Activated T-helper 2 cell treated with anti-CD3 and anti-CD28 coated beads, Interferon-gamma antibody, Interleukin-2, Interleukin-4, amounts not matched to agents 10 μg/mL and 5 μg/mL and 100 μg/mL, durations not matched to agents 14 hours and 24 hours and 36 hours (primary cell): ENCODE data around the gene HIF1AN. TPM values are rescaled to one million over a fixed set of nuclear protein-coding genes. Genes with fewer than 3 reads are reported as not detected.
A peak's percentile ranks its signal among the peaks of the same experiment; 100 is the strongest.

Experiments used
- DNase-seq: peaks from one replicate; pipeline ENCODE4 v3.0.0; 2021; ENCODE audit warnings: low spot score
- H3K27ac Mint-ChIP-seq: one replicate; pipeline ENCODE4 v1.8.0; 2021; ENCODE audit warnings: mixed read lengths
- H3K27me3 Mint-ChIP-seq: one replicate; pipeline ENCODE4 v1.8.0; 2021; ENCODE audit warnings: low read depth, mixed read lengths
- H3K36me3 Mint-ChIP-seq: one replicate; pipeline ENCODE4 v1.8.0; 2021; ENCODE audit warnings: low read depth, mixed read lengths
- H3K4me1 Mint-ChIP-seq: one replicate; pipeline ENCODE4 v1.8.0; 2021; ENCODE audit warnings: low read depth, mixed read lengths
- H3K4me3 Mint-ChIP-seq: one replicate; pipeline ENCODE4 v1.8.0; 2021; ENCODE audit warnings: low read depth, mild to moderate bottlenecking, moderate library complexity, mixed read lengths
- H3K9me3 Mint-ChIP-seq: one replicate; pipeline ENCODE4 v1.8.0; 2021; ENCODE audit warnings: mixed read lengths
- intact Hi-C: fragments of 100-400 bp; cut with micrococcal nuclease; formaldehyde crosslinking; loops from one replicate; pipeline ENCODE4 v1.15.1; 2023
- total RNA-seq: library from RNA; stranded (reverse); gene quantifications from 2 replicates; pipeline ENCODE4 v1.2.3, GENCODE V29; 2022

HIF1AN gene
- total RNA-seq, 1 donor from 2014 or later = 46.7 TPM

- Mint-ChIP-seq H3K4me3 (no peak overlapping the region), H3K4me1 (peaks cover 22% of the 10 kb centered on the region)
These were observed 11.5 kb upstream of the HIF1AN start for GRCh38 chr10:100524206-100524605.

GRCh38 chr10:100524638-100525037 lies 11.1 kb upstream of the HIF1AN start:
- Mint-ChIP-seq H3K4me1 (peaks cover 22% of the 10 kb centered on the region), H3K4me3 (no peak overlapping the region), H3K9me3 (no peaks in the 10 kb centered on the region), H3K27me3 (no peaks in the 10 kb centered on the region), H3K27ac (no peak overlapping the region), H3K36me3 (peaks cover 68% of the 10 kb centered on the region)
- DNase-seq = no peak
- intact Hi-C loops = loop anchor here (5.0 kb wide), 2 partner anchors 152 to 237 kb away; partner anchors contain the start of gene BLOC1S2

More at GRCh38 chr10:100524206-100524605, 11.5 kb upstream of the HIF1AN start:
- Mint-ChIP-seq H3K9me3 (no peaks in the 10 kb centered on the region), H3K27ac (no peak overlapping the region), H3K27me3 (no peaks in the 10 kb centered on the region), H3K36me3 (peaks cover 66% of the 10 kb centered on the region)
- no peak for DNase-seq
- intact Hi-C loops = no loop called here

GRCh38 chr10:100528123-100528886 lies 7.4 kb upstream of the HIF1AN start:
- DNase-seq = no peak
- peak overlapping the region; percentile 95 for H3K27ac Mint-ChIP-seq
- H3K27me3 Mint-ChIP-seq = no peaks in the 10 kb centered on the region
- H3K4me1 Mint-ChIP-seq = peaks cover 24% of the 10 kb centered on the region
- H3K9me3 Mint-ChIP-seq = no peaks in the 10 kb centered on the region
- peaks cover 54% of the 10 kb centered on the region for H3K36me3 Mint-ChIP-seq
- intact Hi-C loops = loop anchor here (1.0 to 5.0 kb wide), 4 partner anchors 10 to 241 kb away; partner anchors contain the start of gene BLOC1S2
- peak overlapping the region; percentile 89 for H3K4me3 Mint-ChIP-seq

GRCh38 chr10:100528921-100529474 lies 6.7 kb upstream of the HIF1AN start:
- DNase-seq = no peak
- Mint-ChIP-seq H3K9me3 (no peaks in the 10 kb centered on the region), H3K27me3 (no peaks in the 10 kb centered on the region), H3K4me1 (peaks cover 21% of the 10 kb centered on the region), H3K27ac (peak overlapping the region; percentile 95), H3K36me3 (peaks cover 48% of the 10 kb centered on the region), H3K4me3 (peak overlapping the region; percentile 89)
- intact Hi-C loops = loop anchor here (1.0 to 5.0 kb wide), 4 partner anchors 11 to 242 kb away; partner anchors contain the start of gene BLOC1S2

- peaks cover 22% of the 10 kb centered on the region for H3K4me1 Mint-ChIP-seq
These were observed 6.1 kb upstream of the HIF1AN start, which contains the start of gene NDUFB8 for GRCh38 chr10:100529475-100530298. Gene NDUFB8 (minus strand): TSS chr10:100529871. CDS start chr10:100529851, 20 bp downstream.

GRCh38 chr10:100531761-100532160 lies 4.0 kb upstream of the HIF1AN start:
- Mint-ChIP-seq H3K27ac (no peak overlapping the region), H3K4me3 (no peak overlapping the region), H3K9me3 (no peaks in the 10 kb centered on the region), H3K36me3 (peaks cover 21% of the 10 kb centered on the region), H3K4me1 (peaks cover 25% of the 10 kb centered on the region), H3K27me3 (no peaks in the 10 kb centered on the region)
- DNase-seq = no peak
- intact Hi-C loops = no loop called here

More at GRCh38 chr10:100529475-100530298, 6.1 kb upstream of the HIF1AN start, which contains the start of gene NDUFB8:
- no peaks in the 10 kb centered on the region for H3K9me3 Mint-ChIP-seq
- peak within 1 kb of the TSS; percentile 95 for H3K27ac Mint-ChIP-seq
- peak within 1 kb of the TSS; percentile 89 for H3K4me3 Mint-ChIP-seq
- no peaks in the 10 kb centered on the region for H3K27me3 Mint-ChIP-seq
- peaks cover 42% of the 10 kb centered on the region for H3K36me3 Mint-ChIP-seq
- DNase-seq = peak; percentile 83
- intact Hi-C loops = loop anchor here (5.0 kb wide), 2 partner anchors 157 to 242 kb away; partner anchors contain the start of gene BLOC1S2

GRCh38 chr10:100534726-100535125 lies 1.0 kb upstream of the HIF1AN start:
- Mint-ChIP-seq H3K4me1 (peaks cover 33% of the 10 kb centered on the region), H3K27ac (no peak overlapping the region), H3K27me3 (no peaks in the 10 kb centered on the region), H3K9me3 (no peaks in the 10 kb centered on the region), H3K36me3 (peaks cover 19% of the 10 kb centered on the region), H3K4me3 (no peak overlapping the region)
- no peak for DNase-seq
- intact Hi-C loops = loop anchor here (1.0 to 5.0 kb wide), 3 partner anchors 25 to 463 kb away; partner anchors contain the start of genes ERLIN1 and LZTS2

- peaks cover 23% of the 10 kb centered on the region for H3K36me3 Mint-ChIP-seq
- H3K27ac Mint-ChIP-seq = no peak overlapping the region
- no peak for DNase-seq
- no peak overlapping the region for H3K4me3 Mint-ChIP-seq
- intact Hi-C loops = loop anchor here (1.0 to 5.0 kb wide), 3 partner anchors 26 to 462 kb away; partner anchors contain the start of genes ERLIN1 and LZTS2
- H3K27me3 Mint-ChIP-seq = no peaks in the 10 kb centered on the region
- peaks cover 29% of the 10 kb centered on the region for H3K4me1 Mint-ChIP-seq
- H3K9me3 Mint-ChIP-seq = no peaks in the 10 kb centered on the region
These were observed 417 bp upstream of the HIF1AN start for GRCh38 chr10:100535338-100535714.

GRCh38 chr10:100537475-100537874 lies 1.7 kb downstream of the HIF1AN start:
- Mint-ChIP-seq H3K4me1 (peaks cover 26% of the 10 kb centered on the region), H3K27me3 (no peaks in the 10 kb centered on the region), H3K27ac (no peak overlapping the region), H3K4me3 (no peak overlapping the region), H3K9me3 (no peaks in the 10 kb centered on the region), H3K36me3 (peaks cover 35% of the 10 kb centered on the region)
- no peak for DNase-seq
- intact Hi-C loops = loop anchor here (5.0 kb wide), 1 partner anchor 460 kb away; the partner anchor contains the start of gene LZTS2

- Mint-ChIP-seq H3K9me3 (no peaks in the 10 kb centered on the region), H3K36me3 (peaks cover 71% of the 10 kb centered on the region), H3K4me1 (no peaks in the 10 kb centered on the region), H3K27me3 (no peaks in the 10 kb centered on the region), H3K27ac (no peak overlapping the region), H3K4me3 (no peak overlapping the region)
- no peak for DNase-seq
- intact Hi-C loops = no loop called here
These were observed 9.2 kb downstream of the HIF1AN start for GRCh38 chr10:100544950-100545349.

- DNase-seq = no peak
- Mint-ChIP-seq H3K36me3 (peaks cover 50% of the 10 kb centered on the region), H3K27ac (no peak overlapping the region), H3K4me1 (no peaks in the 10 kb centered on the region), H3K9me3 (no peaks in the 10 kb centered on the region), H3K4me3 (no peak overlapping the region), H3K27me3 (no peaks in the 10 kb centered on the region)
- intact Hi-C loops = no loop called here
These were observed 15.5 kb downstream of the HIF1AN start for GRCh38 chr10:100551196-100551595.

GRCh38 chr10:100551738-100552137 lies 16.0 kb downstream of the HIF1AN start:
- Mint-ChIP-seq H3K4me3 (no peak overlapping the region), H3K4me1 (no peaks in the 10 kb centered on the region), H3K27ac (no peak overlapping the region), H3K9me3 (no peaks in the 10 kb centered on the region), H3K36me3 (peaks cover 46% of the 10 kb centered on the region), H3K27me3 (no peaks in the 10 kb centered on the region)
- intact Hi-C loops = no loop called here
- DNase-seq = no peak
